ENCODE results near the gene BCL11B. TPM values are rescaled to one million over a fixed set of nuclear protein-coding genes. Genes with fewer than 3 reads are reported as not detected.
A peak's percentile ranks its signal among the peaks of the same experiment; 100 is the strongest.

BCL11B gene
- total RNA-seq, 1 donor from 2014 or later: 2.6 TPM

DNA sequence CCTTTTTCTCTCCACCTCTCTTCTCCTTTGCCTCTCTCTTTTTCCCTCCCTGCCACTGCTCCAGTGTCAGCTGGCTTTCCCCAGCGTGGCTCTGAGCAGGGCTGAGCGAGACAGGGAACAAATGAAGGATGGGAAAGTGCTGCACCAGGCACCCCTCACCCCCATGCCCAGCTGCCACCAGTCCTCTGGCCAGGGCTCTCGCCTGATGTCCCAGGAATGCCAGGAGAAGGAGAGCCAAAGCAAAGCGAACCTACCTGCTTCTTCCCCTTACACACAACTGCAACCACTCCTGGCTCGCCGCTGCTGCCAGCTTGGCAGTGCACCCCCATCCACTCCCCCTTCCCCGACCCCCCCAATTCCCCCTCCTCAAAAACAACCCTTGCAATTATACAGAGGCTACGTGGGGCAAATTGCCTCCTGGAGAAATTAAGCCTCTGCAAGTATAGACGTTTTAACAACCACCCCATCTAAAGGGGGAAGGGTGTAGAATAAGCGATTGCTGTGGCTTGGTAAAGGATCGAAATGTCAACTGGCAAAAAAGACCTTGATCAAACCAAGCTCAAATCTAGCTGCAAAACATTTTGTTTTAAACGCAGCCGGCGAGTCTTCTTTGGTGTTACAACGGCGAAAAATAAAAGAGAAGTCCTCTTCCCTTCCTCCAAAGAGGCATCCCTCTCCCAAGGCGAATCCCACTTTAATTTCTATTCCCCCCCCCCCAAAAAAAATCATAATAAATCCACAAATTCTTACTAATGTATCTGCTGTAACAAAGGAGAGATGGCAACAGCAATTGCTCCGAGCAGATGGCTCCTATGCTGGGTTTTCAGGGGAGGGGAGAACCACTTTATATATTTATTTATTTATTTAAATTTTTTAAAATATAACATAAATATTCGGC, 2.9 kb downstream of the BCL11B start:
- no peak for DNase-seq
- Mint-ChIP-seq H3K9me3 (ENCODE audit: unreplicated experiment) (peaks cover 15% of the 10 kb centered on the region), H3K27ac (ENCODE audit: unreplicated experiment) (peak overlapping the region; percentile 31), H3K4me1 (ENCODE audit: low read depth, unreplicated experiment) (peaks cover 30% of the 10 kb centered on the region), H3K36me3 (ENCODE audit: unreplicated experiment) (peaks cover 5% of the 10 kb centered on the region), H3K27me3 (ENCODE audit: unreplicated experiment) (peaks cover 15% of the 10 kb centered on the region), H3K4me3 (ENCODE audit: unreplicated experiment) (peak overlapping the region; percentile 85)
- TF ChIP-seq, protein P1, sequence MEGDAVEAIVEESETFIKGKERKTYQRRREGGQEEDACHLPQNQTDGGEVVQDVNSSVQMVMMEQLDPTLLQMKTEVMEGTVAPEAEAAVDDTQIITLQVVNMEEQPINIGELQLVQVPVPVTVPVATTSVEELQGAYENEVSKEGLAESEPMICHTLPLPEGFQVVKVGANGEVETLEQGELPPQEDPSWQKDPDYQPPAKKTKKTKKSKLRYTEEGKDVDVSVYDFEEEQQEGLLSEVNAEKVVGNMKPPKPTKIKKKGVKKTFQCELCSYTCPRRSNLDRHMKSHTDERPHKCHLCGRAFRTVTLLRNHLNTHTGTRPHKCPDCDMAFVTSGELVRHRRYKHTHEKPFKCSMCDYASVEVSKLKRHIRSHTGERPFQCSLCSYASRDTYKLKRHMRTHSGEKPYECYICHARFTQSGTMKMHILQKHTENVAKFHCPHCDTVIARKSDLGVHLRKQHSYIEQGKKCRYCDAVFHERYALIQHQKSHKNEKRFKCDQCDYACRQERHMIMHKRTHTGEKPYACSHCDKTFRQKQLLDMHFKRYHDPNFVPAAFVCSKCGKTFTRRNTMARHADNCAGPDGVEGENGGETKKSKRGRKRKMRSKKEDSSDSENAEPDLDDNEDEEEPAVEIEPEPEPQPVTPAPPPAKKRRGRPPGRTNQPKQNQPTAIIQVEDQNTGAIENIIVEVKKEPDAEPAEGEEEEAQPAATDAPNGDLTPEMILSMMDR (IDR thresholded peaks at IDR 0.05; ENCODE audit: partially characterized antibody, unreplicated experiment): no peak

DNA sequence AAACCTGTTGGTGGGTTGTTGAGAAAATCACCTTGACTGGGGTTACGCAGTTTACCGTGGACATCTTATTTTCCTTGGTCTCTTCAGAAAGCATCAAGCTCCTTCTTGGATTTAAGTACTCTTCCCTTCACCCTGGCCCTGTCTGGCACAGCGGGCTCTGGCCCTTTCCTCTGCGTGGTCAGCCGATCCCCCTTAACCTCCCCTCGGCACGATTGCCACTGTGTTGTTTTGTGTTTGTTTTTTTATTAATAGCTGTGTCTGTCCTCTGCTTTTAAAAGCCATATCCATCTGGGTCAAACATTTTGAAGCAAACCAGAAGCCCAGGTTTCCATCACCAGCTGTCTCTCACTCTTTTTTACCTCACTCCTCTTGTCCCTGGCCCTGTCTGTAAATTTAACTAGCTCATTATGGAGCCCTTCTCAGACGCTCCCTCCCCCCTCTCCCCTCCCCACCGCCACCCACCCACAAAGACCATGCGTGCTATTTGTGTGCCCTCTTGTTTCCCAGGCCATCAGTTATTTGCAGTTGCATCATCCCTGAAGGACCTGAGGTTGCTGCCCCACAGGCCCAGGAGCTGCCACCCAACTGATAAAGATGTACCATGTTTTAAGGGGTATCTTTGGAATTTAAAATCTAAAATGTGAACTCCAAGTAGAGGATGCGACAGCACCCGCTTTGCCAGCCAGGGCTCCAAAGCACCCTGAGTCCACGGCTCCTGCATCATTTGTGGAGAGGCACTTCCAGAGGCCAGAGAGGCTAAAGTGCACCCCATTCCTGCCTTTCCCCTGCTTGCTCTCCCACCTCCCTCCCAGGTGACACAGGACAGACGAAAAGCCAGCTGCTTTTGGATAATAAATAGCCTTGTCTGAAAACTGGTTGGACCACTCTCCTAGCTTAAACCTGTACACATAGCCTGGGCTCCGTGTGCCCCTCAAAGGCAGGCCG, 3.9 kb downstream of the BCL11B start:
- Mint-ChIP-seq H3K4me3 (ENCODE audit: unreplicated experiment) (peak overlapping the region; percentile 85), H3K27ac (ENCODE audit: unreplicated experiment) (peak overlapping the region; percentile 31), H3K9me3 (ENCODE audit: unreplicated experiment) (peaks cover 13% of the 10 kb centered on the region), H3K4me1 (ENCODE audit: low read depth, unreplicated experiment) (peaks cover 29% of the 10 kb centered on the region), H3K27me3 (ENCODE audit: unreplicated experiment) (peaks cover 15% of the 10 kb centered on the region), H3K36me3 (ENCODE audit: unreplicated experiment) (peaks cover 5% of the 10 kb centered on the region)
- TF ChIP-seq, protein P1 (IDR thresholded peaks at IDR 0.05; ENCODE audit: partially characterized antibody, unreplicated experiment): no peak
- DNase-seq: no peak

DNA sequence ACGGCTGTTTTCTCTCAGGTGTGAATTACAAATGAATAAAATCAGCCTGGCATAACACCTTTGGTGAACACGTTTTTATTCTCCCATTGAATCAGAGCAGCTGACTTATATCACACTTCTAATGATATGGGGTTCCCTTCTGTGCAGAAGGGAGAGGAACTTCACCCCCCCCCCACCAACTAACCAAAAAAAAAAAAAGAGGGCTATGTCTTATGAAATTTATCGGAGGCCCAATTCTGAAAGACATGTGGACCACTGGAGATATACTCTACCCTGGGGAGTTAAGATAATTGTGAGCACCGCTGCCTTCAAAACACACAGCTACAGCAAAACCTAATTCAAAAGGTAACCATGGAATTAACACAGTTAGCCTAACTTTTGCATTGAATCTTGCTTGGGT, 4.6 kb downstream of the BCL11B start:
- DNase-seq: no peak
- Mint-ChIP-seq H3K36me3 (ENCODE audit: unreplicated experiment) (peaks cover 5% of the 10 kb centered on the region), H3K27ac (ENCODE audit: unreplicated experiment) (no peak overlapping the region), H3K4me3 (ENCODE audit: unreplicated experiment) (no peak overlapping the region), H3K27me3 (ENCODE audit: unreplicated experiment) (peaks cover 11% of the 10 kb centered on the region), H3K4me1 (ENCODE audit: low read depth, unreplicated experiment) (peaks cover 31% of the 10 kb centered on the region), H3K9me3 (ENCODE audit: unreplicated experiment) (peaks cover 13% of the 10 kb centered on the region)
- TF ChIP-seq, protein P1 (IDR thresholded peaks at IDR 0.05; ENCODE audit: partially characterized antibody, unreplicated experiment): no peak

DNA sequence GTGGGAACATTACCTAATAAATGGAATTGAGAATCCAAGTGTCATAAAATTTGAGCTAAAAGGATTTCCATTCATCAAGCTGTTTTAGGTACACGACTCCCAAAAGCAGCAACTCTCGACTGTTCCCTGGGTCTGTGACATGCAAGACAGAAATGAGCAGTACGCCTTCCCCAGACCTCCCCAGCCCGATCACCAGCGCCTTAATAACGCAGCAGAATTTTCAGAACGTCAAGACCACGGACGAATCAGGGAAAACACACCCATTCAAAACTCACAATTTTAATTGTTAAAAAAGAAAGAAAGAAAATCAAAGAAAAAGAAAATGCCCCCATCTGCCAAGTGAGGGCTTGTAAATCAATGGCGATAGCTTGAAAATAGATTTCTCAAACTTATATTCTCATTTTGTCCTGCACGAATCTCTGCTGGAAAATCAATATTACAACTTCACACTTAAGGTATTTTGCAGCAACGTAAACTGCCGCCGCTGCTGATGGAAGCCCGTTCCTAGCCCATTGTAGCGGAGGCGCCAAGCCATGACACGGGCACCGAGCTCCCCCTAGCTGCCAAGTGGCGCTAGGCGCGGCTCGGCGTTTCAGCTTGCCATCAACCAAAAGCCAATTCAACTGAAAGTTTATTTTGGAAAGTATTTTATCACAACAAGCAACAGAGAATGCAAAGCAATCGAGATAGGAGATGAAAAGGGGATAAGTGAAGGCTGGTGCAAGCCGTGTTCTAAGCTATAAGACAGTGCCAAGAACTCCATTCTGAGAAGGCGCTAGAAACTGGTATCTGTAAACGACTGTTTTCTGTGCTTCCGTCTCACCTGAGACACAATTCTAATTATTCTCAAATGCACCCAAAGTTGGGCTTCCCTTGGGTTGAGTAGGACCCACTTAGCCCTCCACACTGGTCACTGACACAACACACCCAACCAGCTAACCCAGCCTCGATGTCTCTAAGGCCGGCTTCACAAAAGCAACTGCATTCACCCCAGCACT, 5.5 kb downstream of the BCL11B start:
- Mint-ChIP-seq H3K27me3 (ENCODE audit: unreplicated experiment) (peaks cover 8% of the 10 kb centered on the region), H3K27ac (ENCODE audit: unreplicated experiment) (no peak overlapping the region), H3K36me3 (ENCODE audit: unreplicated experiment) (peaks cover 3% of the 10 kb centered on the region), H3K4me3 (ENCODE audit: unreplicated experiment) (peak overlapping the region; percentile 20), H3K9me3 (ENCODE audit: unreplicated experiment) (peaks cover 12% of the 10 kb centered on the region), H3K4me1 (ENCODE audit: low read depth, unreplicated experiment) (peaks cover 38% of the 10 kb centered on the region)
- peak; percentile 90 for DNase-seq
- TF ChIP-seq, protein P1 (IDR thresholded peaks at IDR 0.05; ENCODE audit: partially characterized antibody, unreplicated experiment): peak; percentile 91

Data from glutamatergic neuron (in vitro differentiated cells).